ENCODE measurements around the gene EPB41L5.
"Not testable (repeated sequence)": the region's sequence is repeated elsewhere in the genome, so short reads cannot be mapped to it uniquely, and the experiment has no call there.

Gene EPB41L5

DNA sequence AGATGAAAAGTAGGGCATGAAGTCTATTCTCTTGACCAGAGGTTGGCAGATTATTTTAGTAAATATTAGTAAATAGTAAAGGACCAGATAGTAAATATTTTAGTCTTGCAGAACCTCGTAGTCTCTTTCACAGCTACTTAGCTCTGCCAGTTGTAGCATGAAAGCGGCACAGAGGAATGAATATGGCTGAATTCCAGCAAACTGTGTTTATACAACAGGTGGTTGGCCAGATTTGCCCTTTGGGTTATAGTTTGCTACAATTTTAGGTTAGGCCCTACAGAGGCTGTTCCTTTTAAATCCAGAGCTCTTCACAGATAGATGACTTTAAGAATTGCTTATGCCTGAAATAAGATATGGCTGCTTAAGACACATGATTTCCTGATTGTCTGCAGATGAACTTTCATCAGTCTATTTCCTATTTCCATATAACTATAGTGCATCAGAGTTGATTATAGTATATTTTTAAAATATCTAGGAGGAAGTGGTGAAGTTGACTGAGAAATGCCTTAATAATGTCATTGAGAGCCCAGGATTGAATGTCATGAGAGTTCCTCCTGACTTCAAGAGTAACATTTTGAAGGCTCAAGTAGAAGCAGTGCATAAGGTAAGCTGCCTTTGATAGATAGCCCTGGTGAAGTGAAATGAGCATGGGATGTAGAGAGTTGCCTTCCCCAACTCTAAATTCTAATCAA is 129.8 kb downstream of the EPB41L5 start:
- no peak for DNase-seq

DNA sequence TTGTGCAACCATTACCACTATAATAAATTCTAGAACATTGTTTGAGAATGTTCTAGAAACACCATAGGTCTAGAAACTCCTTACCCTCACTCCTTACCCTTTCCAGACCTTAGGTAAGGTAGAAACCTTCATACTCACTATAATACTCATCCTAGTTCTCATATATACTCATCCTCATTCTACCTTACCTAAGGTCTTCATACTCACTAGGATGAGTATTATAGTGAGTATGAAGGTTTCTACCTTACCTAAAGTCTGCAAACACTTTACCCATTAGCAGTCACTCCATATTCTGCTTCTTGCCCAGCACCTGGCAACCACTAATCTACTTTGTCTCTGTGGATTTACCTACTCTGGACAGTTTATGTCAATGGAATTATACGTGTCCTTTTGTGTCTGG is 135.4 kb downstream of the EPB41L5 start:
- DNase-seq: no peak

DNA sequence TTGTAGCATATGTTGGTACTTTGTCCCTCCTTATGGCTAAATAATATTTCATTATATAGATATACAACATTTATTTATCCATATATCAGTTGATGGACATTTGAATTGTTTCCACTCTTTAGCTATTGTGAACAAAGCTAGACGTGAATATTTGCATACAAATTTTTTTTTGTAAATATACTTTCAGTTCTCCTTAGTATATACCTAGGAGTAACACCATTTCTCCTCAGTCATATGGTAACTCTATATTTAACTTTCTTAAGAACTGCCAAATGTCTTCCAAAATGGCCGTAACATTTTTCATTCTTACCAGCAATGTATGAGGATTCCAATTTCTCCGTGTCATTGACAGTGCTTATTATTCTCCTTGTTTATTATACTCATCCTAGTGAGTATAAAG is 135.8 kb downstream of the EPB41L5 start:
- no peak for DNase-seq

DNA sequence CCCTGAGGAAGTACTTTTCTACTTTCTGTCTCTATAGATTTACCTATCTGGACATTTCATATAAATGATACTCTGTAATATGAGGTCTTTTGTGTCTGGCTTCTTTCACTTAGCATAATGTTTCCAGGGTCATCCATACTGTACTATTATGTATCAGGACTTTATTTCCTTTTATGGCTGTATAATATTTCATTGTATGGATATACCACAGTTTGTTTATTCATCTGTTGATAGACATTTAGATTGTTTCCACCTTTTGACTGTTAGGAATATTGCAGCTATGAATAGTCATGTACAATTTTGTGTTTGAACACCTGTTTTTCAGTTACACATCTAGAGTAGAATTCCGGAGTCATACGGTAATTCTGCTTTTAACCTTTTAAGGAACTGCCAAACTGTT is 136.5 kb downstream of the EPB41L5 start:
- DNase-seq: no peak

DNA sequence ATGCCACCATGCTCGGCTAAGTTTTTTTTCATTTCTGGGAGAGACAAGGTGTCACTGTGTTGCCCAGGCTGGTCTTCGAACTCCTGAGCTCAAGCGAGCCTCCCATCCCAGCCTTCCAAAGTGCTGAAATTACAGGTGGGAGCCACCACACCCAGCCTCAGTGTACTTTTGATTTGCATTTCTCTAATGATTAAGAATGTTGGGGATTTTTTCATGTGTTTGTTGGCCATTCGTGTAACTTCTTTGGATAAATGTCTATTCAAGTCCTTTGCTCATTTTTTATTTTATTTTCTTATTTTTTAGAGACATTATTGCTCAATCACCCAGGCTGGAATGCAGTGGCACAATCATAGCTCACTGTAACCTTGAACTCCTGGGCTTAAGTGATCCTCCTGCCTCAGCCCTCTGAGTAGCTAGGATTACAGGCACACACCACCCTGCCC is 137.2 kb downstream of the EPB41L5 start:
- no peak for DNase-seq

DNA sequence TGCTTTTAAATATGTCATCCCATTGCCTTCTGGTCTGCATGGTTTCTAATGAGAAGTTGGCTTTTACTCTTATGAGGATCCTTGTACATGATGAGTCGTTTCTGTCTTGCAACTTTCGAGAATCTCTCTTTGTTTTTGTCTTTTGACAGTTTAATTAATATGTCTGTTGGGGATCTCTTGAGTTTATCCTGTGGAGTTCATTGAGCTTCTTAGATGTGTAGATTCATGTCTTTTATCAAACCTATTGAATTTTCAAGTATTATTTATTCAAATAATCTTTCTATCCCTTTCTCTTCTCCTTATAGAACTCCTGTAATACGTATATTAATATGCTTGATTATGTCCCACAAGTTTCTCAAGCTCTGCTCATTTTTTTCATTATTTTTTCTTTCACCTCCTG is 142.4 kb downstream of the EPB41L5 start:
- no peak for DNase-seq

DNA sequence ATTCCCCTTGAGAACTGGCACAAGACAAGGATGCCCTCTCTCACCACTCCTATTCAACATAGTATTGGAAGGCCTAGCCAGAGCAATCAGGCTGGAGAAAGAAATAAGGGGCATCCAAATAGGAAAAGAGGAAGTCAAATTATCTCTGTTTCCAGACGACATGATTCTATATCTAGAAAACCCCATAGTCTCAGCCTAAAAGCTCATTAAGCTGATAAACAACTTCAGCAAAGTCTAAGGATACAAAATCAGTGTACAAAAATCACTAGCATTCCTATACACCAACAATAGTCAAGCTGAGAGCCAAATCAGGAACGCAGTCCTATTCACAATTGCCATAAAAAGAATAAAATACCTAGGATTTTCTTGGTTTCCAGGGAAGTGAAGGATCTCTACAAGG is 145.8 kb downstream of the EPB41L5 start:
- DNase-seq: peak; percentile 10

DNA sequence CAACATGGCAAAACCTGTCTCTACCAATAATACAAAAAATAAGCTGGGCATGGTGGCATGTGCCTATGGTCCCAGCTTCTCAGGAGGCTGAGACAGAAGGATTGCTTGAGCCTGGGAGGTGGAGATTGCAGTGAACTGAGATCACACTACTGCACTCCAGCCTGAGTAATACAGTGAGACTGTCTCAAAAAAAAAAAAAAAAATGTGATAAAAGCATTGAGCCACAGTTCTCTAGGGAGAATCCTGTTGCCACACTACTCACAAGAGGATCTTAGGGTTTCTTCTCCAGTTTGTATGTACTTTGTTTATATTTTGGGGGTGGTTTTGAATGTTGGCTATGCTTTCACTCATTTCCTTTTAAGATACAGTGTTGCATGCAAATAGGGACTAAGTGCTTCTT is 148.3 kb downstream of the EPB41L5 start:
- no peak for DNase-seq

DNA sequence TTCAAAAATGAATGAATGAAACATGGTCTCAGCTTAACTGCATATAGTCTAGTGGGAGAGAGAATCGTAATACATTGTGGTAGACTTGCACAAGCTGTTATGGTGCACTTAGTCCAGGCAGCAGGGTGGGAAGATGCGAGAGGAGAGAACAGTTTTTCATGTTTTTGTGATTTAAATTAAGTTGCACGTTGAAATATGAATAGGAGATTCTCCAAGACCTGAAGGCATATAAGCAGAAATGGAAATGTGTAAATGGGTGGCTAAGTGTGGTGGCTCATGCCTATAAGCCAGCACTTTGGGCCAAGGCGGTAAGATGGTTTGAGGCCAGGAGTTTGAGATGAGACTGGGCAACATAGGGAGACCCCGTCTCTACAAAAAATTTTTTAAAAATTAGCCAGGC is 149.8 kb downstream of the EPB41L5 start:
- no peak for DNase-seq

DNA sequence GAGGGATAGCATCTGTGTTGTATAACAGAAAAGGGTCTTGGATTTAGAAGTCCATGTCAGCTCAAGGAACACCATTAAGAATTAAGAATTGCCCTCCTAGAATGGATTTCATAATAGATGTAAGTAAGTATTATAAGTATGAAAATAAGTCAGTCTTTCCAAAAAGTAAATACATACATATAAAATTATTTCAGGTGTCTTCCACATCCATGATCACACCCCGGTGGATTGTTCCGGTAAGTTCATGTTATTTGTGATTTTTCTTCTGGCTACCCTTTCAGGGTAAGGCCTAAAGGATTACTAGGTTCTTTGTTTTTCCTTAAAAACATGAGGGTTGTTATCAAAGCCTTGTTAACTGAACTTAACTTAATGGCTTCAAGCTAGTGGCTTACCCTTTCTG is 154.4 kb downstream of the EPB41L5 start:
- DNase-seq: no peak

DNA sequence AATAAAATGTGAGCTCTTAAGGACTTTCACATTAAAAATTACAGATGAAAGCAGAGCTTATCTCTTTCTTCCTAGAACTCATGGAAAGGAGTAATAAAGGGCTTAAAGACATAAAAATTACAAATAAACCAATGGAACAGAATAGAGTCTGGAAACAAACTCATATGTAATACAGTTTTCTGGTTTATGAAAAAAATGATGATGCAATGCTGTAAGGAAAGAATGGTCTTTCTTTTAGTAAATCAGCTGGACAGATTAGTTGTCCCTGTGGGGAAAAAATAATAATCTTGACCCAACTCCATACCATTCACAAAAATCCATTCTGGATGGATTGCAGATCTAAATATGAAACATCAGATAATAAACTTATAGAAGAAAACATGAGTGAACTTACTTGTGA is 156.1 kb downstream of the EPB41L5 start:
- DNase-seq: no peak

DNA sequence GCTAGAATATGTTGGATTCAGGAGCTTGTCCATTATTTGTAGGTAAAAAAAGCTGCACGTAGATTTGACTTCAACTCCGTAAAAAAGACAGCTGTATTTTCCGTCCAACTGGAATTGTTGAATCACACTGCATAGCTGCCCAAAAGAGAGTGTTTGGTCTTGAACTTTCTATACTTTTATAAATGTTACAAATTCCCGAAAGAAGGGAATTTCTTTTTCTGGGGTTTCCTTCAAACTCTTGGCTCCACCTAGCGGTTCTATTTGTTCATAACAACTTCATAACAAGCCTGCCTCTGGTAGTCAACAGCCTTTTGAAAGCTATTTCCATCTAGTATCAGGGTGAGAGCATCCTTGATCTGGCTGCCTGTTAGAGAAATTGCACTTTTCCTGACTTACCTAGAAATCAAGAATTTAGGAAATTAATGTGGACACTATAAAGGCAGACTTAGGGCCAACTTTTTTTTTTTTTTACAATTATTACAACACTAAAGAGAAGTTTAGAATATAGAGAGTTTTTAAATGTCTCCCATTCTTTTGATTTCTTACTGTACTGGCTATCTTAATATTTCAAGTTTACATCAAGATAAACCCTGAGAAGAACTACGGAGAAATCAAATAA is 162.2 kb downstream of the EPB41L5 start:
- DNase-seq: peak; percentile 83

DNA sequence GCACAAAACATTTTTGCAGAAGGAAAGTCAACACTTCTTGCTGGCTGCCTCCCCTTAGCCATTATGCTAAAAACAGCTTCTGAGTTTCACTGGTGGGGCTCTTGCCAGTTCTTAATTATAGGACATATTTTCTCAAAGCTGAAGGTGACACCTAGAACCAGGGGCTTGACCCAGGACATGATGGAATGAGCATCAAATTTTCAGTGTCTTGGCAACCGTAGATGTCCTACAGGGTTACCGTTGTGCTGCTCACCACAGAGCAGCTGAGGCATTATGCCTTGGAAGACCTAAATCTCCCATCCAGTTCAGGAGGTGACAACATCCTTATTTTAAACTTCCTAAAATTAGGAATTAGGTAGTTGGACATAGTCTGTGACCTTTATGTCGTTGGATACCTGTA is 163.6 kb downstream of the EPB41L5 start:
- DNase-seq: no peak

DNA sequence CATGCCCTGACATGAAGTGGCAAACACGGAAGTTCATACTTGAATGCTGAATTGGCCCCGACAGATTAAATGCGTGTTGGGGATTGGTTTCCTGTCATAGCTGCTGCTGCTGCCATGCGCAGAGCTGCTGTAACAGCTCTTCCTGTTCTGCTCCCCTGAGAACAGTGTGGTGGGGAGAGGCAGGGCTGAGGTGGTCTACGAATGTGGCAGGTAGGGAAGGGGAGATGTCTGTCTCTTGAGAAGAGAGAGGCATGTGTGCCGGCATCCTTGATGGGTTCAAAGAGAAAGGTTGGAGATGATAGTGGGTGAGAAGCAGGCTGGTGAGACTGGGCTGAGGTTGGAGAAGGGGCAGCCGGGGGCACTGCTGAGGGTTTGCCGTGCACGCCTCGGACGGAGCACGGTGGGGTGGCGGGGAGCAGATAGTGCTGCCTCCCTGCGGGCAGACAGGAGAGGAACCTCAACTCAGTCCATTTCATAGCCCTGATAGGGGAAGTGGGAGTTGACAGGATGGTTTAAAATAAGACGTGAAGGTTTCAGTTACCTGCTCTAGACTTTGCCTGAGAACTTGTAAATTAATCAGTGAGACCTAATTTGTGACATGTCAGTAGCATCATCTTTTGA is 164.2 kb downstream of the EPB41L5 start:
- DNase-seq: peak; percentile 85

DNA sequence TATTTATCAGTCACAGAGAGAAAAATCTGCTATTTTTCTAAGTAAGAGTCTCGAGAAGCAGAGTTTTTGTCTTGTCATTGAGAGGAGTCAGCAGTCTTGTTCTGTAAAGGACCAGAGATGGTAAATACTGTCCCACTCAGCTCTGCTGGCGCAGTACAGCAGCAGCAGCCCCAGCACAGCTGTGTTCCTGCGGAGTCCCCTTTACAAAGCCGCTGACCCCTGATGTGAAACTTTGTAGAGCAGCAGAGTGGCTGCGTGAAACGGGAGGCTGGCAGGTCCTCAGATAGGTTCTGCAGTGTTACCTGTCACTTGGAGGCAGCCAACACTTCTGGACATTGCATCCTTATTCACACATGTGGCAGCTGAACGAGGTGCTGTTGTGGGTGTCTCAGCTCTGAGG is 165.1 kb downstream of the EPB41L5 start:
- DNase-seq: no peak

DNA sequence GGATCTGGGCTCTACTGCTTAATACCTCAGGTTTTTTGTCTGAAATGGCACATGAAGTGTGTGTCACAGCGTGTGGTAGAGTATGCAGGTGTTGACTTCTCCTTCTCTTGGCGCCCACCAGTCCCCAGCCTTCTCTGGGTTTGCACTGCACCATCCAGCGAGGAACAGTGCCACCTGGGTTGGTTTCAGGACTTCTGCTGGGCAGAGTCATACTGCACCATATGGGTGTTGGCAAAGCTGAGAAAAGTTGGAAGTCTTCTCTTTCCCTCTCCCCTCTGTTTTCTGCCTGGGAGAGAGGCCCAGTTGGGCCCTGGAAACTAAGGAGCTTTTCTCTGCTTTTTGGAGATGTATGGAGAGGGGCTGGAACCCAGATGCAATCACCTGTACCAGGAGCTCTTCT is 166.5 kb downstream of the EPB41L5 start:
- DNase-seq: no peak

DNA sequence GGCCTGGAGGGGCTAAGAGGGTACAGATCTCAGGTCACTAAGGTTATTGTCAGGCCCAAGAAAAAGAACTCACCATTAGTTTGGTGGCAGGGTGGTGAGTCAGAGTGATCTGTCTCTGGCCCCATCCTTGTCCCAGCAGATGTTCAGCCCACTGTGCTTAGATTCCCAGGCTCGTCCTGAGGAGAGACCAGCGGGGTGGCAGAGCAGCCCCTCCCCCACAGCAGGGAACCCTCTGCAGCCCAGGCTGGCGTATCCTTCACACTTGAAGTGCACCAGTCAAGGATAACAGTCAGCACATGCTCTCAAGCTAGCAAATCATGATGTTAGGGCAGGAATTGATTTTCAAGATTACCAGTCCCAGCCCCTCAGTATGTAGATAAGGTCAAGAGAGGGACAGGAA is 167.2 kb downstream of the EPB41L5 start:
- DNase-seq: no peak

DNA sequence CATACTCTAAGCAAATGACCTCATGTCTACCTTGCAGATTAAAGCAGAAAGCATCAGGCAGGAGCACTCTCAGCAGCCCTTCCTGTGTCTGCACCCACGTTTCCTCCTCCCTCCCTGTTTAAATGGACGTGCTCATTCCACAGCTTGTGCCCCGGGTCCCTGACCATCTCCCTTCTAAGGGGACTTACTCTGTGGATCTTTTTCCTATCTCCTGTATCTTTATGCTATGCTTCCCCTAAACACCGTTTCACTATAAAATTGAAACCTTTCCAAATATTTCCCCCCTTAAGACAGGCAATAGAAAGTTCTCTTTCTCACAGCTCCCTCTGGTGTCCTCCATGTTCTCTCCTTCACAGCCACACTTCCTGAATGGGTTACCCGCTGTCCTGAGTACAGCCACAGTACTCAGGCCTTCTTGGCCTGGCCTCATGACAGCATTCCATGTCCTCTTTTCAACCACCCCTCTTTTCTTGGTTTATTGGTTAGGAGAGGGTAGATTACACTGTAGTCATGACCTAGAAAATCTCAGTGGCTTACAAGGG is 169.2 kb downstream of the EPB41L5 start:
- DNase-seq: no peak

DNA sequence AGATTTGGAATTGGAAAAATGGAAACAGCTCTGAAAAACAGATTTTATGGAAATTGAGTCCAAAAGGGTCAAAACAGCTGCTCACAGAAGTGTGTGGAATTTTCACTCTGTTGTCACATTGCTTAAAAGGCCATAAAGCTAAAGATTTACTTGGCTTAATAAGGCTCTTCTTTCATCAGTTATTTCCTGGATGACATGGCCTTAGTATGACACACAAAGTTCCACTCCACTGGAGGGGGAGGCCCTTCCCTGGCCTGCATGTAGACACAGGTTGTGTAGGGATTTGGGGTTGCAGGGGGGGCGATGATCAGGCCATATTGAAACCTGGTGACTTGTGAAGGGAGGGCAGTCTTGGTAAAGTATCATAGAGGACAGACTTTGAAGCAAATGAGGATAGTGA is 176.3 kb downstream of the EPB41L5 start:
- no peak for DNase-seq

DNA sequence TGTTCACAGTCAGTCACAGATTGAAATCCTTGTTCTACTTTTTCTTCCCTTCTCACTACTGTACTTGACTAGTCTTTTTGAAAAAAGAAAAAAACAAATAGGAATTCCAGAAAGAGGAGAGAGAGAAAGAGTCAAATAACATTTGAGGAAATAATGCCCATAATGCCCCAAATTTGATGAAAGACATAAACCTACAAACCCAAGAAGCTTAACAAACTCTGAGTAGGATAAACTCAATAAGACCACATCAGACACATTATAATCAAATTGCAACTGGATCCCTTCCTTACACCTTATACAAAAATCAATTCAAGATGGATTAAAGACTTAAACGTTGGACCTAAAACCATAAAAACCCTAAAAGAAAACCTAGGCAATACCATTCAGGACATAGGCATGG is 179.4 kb downstream of the EPB41L5 start:
- DNase-seq: no peak

DNA sequence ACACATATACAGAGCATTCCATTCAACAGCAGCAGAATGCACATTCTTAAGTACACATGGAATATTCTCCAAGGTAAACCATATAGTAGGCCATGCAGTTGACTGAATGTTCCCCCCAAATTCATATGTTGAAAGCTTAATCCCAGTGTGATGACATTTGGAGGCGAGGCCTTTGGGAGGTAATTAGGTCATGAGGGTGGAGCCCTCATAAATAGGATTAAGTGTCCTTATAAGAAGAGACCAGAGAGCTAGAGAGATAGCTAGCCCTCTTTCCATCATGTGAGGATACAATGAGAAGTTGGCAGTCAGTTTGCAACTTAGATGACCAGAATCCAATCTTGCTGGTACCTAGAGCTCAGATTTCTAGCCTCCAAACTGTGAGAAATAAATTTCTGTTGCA is 182.7 kb downstream of the EPB41L5 start:
- DNase-seq: no peak

DNA sequence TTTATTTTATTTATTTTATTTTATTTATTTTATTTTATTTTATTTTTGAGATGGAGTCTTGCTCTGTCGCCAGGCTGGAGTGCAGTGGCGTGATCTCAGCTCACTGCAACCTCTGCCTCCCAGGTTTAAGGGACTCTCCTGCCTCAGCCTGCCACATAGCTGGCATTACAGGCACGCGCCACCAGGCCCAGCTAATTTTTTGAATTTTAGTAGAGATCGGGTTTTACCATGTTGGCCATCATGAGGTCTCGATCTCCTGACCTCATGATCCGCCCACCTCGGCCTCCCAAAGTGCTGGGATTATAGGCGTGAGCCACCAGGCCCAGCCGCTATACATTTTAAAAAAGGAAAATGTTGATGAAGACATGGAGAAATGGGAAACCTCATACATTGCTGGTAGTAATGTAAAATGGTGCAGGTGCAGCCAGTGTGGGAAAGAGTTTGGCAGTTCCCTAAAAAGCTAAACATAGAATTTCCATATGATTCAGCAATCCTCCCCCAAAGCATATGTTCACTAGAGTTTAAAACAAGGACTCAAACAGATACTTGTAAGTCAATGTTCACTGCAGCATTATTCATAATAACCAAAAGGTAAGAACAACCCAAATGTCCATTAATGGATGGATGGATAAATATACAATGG is 187.1 kb downstream of the EPB41L5 start:
- not testable (repeated sequence) for DNase-seq

DNA sequence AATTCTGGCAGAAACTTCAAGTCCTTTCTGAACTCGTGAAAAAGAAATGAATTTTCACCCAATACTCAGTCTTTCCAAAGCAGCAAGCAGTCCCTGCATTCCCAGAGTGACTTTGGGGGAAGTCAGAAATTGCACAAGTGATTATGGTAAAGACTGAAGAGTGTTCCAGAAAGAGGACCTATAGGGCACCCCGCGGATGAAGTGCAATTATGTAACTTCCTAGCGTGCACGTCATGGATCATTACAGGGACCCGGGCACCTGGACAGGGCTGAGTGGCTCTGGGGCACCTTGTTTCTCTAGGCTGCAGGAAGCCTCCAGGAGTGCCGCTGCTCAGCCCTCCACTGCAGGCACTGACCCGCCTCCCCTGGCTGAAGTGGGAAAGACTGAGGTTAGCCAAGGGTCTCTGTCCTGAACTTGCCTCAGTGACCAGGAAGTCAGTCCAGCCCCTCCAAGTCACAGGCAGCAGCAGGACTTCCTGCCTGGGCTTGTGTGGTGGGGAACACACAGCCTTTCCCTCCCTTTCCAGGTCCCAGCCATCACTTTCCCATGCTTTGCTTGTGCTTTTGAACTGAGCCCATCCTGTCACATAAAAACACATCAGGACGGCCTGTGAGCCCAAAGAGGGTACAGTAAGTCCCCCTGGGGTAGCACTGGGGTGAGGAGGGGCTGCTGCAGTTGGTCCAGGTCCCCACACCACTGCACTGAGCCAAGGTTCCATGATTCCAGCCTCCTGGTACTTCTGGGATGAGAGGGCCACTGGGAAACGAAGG is 190.6 kb downstream of the EPB41L5 start:
- DNase-seq: no peak
